ENCODE measurements around the gene LMAN2. TPM values are rescaled to one million over a fixed set of nuclear protein-coding genes. Genes with fewer than 3 reads are reported as not detected.
"Not testable (repeated sequence)": the region's sequence is repeated elsewhere in the genome, so short reads cannot be mapped to it uniquely, and the experiment has no call there.

LMAN2 gene
- total RNA-seq, 1 donor from 2014 or later: 162 TPM

DNA sequence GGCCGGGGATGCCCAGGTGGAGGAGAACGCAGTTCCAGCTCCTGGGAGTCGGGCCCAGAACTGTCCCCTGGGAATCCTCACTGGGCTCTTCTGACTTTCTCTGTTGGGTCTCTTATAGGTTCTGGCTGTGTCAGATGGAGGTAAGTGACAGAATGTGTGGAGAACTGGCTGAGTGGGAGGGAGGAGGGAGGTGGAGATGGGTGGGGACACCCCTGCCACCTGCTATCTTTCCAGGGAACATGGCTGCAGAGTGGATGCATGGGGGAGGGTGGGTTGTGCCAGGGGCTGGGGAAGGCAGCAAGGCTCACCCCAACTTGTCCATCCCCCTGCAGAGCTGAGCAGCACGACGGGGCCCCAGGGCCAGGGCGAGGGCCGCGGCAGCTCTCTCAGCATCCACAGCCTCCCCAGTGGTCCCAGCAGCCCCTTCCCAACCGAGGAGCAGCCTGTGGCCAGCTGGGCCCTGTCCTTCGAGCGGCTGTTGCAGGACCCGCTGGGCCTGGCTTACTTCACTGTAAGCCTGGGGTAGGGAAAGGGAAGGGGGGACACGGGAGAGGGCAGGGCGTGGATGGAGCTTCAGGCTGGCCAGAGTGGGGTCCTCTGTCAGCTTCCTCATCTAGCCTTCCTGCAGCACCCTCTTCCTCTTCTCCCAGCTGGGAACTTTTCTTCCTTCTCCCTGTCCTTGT is 14.5 kb upstream of the LMAN2 start:
- ATAC-seq (no peak), DNase-seq (ENCODE audit: low spot score) (no peak)

GRCh38 chr5:177364159-177364962 is 12.9 kb upstream of the LMAN2 start:
- ATAC-seq (no peak), DNase-seq (ENCODE audit: low spot score) (no peak)

DNA sequence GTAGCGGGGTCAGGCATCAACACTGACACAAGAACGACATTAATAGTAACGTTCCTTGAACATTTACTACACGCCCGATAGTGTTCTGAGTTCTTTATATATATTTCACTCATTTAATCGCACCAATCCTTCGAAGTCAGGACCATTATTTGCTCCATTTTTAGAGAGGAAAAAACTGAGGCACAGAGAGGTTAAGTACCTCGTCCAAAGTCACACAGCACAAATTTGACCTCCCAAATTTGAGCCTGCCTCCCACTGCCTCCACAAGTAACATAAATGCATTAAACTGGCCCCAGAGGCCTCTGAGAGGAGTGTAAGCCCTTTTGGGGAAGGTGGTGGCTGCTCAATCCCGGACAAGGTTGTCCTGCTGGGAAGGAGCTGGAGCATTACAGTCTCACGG is 12.1 kb upstream of the LMAN2 start:
- ATAC-seq (no peak), DNase-seq (ENCODE audit: low spot score) (no peak)

DNA sequence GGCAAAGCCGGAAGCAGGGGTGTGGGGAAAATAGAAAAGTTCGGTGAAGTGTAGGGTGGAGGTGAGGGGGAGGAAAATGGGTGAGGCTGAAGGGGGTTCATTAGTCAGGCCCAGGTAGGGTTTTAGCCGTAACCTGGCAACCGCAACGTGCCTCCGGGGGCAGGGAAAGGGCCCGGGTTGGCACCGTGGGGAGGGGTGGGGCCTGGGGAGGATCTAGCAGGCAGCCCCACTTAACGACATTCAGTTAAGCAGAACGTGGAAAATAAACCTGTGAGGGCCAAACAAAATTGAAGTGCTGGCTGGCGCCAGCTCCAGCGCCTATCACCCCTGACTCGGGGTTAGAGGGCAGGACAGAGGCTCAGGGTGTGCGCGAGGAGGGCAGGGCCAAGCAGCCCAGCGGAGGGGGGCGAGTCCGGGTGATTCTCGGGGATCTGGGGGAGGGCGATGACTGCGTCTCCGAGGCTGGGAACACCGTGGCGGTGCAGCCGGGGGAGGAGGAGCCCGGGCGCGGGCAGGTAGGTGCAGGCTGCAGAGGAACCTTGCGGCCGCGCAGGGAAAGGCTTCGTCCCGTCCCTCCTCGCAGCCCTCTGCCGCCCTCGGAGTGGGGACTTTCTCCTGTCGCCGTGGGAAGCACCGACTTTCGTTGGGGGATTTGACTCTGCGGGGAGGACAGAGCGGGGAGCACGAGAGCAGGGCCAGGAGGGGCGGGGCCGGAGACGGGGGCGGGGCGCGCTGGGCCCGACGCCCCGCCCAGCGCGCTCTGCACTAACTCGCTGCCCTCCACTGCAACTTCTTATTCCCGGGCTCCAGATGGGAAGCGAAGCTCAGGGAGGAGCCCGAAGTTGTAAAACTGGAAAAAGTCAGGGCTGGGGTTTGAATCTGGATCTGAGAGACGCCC is 11.4 kb upstream of the LMAN2 start:
- peak; percentile 63 for ATAC-seq
- peak; percentile 81 for DNase-seq (ENCODE audit: low spot score)

- no peak for DNase-seq (ENCODE audit: low spot score)
- ATAC-seq: no peak
Observed at GRCh38 chr5:177362292-177362609, 10.8 kb upstream of the LMAN2 start.

GRCh38 chr5:177361418-177362291 is 10.2 kb upstream of the LMAN2 start:
- no peak for DNase-seq (ENCODE audit: low spot score)
- ATAC-seq: no peak

DNA sequence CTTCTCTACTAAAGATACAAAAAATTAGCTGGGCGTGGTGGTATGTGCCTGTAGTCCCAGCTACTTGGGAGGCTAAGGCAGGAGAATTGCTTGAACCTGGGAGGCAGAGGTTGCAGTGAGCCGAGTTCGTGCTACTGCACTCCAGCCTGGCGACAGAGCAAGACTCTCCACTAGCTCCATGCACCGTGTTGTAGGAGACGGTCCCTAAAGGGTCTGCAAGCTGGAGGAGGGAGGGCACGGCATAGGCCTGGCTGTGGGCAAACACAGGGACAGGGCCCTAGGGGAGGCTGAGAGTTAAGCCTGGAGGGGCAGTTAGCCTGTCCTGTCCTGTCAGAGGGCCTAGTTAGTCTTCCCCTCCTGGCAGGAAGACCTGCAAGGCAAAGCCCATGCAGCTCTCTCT is 9.3 kb upstream of the LMAN2 start:
- ATAC-seq; DNase-seq (ENCODE audit: low spot score): not testable (repeated sequence)

DNA sequence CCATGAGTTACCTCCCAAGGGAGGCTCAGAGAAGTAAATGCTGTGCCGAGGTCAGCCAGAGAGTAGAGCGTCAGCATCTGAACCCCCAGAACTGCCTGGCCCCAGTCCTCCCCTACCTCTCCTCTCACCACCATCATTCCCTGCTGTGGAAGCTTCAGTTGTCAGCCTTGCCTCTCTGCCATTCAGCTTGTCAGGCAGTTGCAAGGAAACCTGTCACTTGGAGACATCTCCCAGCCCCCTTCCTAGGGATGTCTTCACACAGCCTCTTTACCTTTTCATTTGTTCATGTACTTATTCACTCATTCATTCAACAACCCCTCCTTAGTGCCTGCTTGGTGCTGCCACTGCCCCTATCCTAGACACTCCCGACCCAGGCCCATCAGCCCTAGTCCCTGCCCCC is 8.4 kb upstream of the LMAN2 start:
- DNase-seq (ENCODE audit: low spot score) (no peak), ATAC-seq (no peak)

- ATAC-seq: peak; percentile 11
- DNase-seq (ENCODE audit: low spot score): peak; percentile 71
Observed at GRCh38 chr5:177359451-177359851, 8.0 kb upstream of the LMAN2 start.

DNA sequence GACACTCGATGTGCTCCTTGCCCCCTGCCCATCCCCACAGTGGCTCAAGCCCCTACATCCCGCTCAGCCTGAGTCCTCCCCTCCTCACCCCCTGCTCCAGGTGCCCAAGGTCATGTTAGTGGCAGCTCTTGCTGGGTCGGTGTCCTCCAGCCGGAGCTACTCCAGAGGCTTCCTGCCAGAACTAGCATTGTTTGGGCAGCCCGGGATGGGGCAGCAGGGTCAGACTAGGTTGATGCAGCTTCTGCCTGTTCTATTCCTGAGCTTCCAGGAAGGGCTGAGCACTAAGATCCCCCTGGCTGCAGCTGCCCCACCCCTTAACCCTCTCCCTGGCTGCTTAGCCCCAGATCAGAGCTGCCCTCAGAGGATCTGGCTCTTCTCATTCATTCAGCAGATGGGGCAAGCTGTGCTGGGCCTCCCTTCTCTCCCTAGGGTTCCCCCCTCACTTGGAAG is 6.9 kb upstream of the LMAN2 start:
- DNase-seq (ENCODE audit: low spot score): peak; percentile 89
- peak; percentile 67 for ATAC-seq

- peak; percentile 64 for DNase-seq (ENCODE audit: low spot score)
- ATAC-seq: peak; percentile 54
Observed at GRCh38 chr5:177357459-177358351, 6.2 kb upstream of the LMAN2 start, which contains the start of gene RGS14. RGS14 (plus strand) TSS chr5:177357924; CDS start chr5:177358025, 101 bp downstream.

GRCh38 chr5:177357146-177357458 is 5.6 kb upstream of the LMAN2 start:
- ATAC-seq: no peak
- no peak for DNase-seq (ENCODE audit: low spot score)

GRCh38 chr5:177356746-177357145 is 5.3 kb upstream of the LMAN2 start:
- ATAC-seq (no peak), DNase-seq (ENCODE audit: low spot score) (no peak)

DNA sequence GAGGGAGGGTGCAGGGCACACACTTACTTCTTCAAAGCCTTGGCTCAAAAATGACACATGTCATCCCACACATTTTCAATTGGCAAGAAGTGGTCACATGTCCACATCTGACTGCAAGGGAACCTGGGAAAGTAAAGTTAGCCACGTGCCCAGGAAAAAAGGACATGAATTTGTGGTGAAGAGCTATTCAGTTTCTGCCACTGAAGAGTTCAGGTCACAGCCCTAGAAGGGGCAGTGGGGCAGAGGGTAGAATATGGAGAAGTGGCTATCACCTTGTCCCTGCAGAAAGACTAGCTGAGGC is 4.3 kb upstream of the LMAN2 start:
- ATAC-seq (no peak), DNase-seq (ENCODE audit: low spot score) (no peak)

- ATAC-seq (no peak), DNase-seq (ENCODE audit: low spot score) (no peak)
Observed at GRCh38 chr5:177355162-177355867, 3.8 kb upstream of the LMAN2 start.

DNA sequence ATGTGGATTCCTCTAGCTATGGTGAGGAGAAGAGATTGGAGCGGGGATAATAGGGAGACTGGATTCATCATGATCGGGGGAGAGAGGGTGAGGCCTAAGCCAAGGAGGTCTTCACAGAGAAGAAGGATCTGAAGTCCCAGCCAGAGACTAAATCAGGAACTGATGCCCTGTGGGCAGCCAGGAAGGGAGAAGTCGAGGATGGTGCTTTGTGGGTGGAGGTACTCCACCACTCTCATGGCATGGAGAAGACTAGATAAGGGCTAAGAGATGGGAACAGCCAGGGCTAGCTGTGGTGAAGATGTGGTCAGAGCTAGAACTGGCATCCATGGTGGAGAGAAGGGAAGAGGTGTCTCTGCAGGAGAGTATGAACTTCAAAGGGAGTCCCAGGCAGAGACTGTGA is 3.2 kb upstream of the LMAN2 start:
- no peak for DNase-seq (ENCODE audit: low spot score)
- no peak for ATAC-seq

DNA sequence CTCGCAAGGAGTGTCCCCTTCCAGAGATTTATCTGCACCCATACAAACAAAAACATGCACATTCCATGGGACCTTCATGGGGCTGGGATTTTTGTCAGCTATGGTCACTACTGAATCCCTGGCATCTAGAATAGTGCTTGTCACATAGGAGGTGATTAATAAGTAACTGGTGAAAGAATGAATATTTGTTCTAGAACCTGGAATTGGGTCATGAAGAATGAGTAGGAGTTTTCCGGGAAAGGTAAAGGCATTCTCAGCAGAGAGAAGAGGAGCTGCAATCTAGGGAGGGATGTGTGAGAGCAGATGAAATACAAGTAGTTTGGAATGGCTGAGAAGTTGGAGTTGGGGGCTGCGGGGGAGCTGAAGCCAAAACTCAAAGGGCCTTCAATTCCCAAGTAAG is 2.8 kb upstream of the LMAN2 start:
- no peak for DNase-seq (ENCODE audit: low spot score)
- peak; percentile 29 for ATAC-seq

- no peak for DNase-seq (ENCODE audit: low spot score)
- no peak for ATAC-seq
Observed at GRCh38 chr5:177353093-177353492, 1.6 kb upstream of the LMAN2 start.

- no peak for ATAC-seq
Observed at GRCh38 chr5:177350776-177351391, 584 bp downstream of the LMAN2 start.

More at GRCh38 chr5:177350776-177351391, 584 bp downstream of the LMAN2 start:
- no peak for DNase-seq (ENCODE audit: low spot score)
